Measurements from ENCODE around the gene FAAP100. TPM values are rescaled to one million over a fixed set of nuclear protein-coding genes. Genes with fewer than 3 reads are reported as not detected.

FAAP100 gene
- total and polyA plus RNA-seq, 7 donors = 11.6 to 16.3 (median 12.6) TPM

DNA sequence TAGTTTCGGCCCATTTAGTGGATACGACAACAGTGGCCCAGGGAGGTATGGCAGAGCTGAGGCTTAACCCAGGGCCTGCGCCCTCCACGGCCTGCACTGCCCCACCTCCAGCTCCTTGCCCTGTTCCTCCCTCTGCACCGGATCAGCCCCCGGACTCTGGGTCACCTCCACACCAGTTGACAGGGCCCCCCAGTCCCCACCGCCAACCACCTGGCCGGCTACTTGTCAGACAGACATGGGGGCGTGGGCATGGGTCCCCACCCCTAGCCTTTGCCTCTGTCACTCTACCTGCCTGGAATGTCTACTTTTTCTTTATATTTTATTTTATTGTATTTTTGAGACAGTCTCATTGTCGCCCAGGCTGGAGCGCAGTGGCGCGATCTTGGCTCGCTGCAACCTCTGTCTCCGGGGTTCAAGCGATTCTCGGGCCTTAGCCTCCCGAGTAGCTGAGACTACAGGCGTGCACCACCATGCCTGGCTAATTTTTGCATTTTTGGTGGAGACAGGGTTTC lies 36.6 kb downstream of the FAAP100 start:
- DNase-seq (peak; percentile 33 to 67), ATAC-seq (no peak)
- peak overlapping the region; percentile 86 for H3K4me3 ChIP-seq
- H3K36me3 ChIP-seq (ENCODE audit: insufficient read depth in 1 of 2, low read depth in 1 of 2) = peaks cover 6 to 16% of the 10 kb centered on the region in 2 donors
- peak overlapping the region; percentile 100 for H3K27ac ChIP-seq
- WGBS, 3 donors = 57 to 64% (median 61%) methylated on average over 19 of the region's 19 CpGs
- peaks cover 44% of the 10 kb centered on the region for H3K4me1 ChIP-seq
- intact Hi-C loops (cut with DNase I) = loop anchor here in 1 of 2 donors (5.0 kb wide), 1 partner anchor 37 kb away; the partner anchor contains the start of gene FAAP100
- no peak for TF ChIP-seq CTCF (IDR thresholded peaks at IDR 0.05)
- peaks cover 0 to 9% (median 4%) of the 10 kb centered on the region in 3 donors for H3K27me3 ChIP-seq (ENCODE audit: insufficient read depth in 3 of 3, low read length in 2 of 3)
- no peaks in the 10 kb centered on the region for H3K9me3 ChIP-seq

GRCh38 chr17:81514739-81515529 lies 37.2 kb downstream of the FAAP100 start:
- intact Hi-C loops (cut with DNase I) = loop anchor here in 1 of 2 donors (5.0 kb wide), 1 partner anchor 37 kb away; the partner anchor contains the start of gene FAAP100
- ATAC-seq = peak; percentile 40 to 61 (median 56)
- Histone ChIP-seq H3K36me3 (ENCODE audit: insufficient read depth in 1 of 2, low read depth in 1 of 2) (peaks cover 11 to 22% of the 10 kb centered on the region in 2 donors), H3K9me3 (no peaks in the 10 kb centered on the region), H3K27me3 (ENCODE audit: insufficient read depth in 3 of 3, low read length in 2 of 3) (peaks cover 0 to 9% (median 4%) of the 10 kb centered on the region in 3 donors), H3K4me1 (peaks cover 41% of the 10 kb centered on the region), H3K4me3 (peak overlapping the region; percentile 86), H3K27ac (peak overlapping the region; percentile 100)
- DNase-seq = peak; percentile 82 to 89
- WGBS, 3 donors = 1% methylated on average over 16 to 82 of the region's 82 CpGs
- no peak for TF ChIP-seq CTCF (IDR thresholded peaks at IDR 0.05)

DNA sequence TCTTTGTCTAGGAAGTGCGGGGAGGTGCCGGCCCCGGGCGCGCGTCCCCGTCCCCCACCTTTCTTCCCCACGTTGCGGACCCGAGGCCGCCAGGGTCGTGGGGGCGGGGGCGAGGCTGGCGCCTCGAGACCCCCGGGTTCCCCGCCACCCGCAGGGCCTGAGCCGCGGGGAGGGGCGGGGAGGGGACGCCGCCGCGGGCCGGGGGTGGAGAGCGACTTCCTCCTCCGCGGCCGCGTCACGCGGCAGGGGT lies 37.7 kb downstream of the FAAP100 start:
- Histone ChIP-seq H3K36me3 (ENCODE audit: insufficient read depth in 1 of 2, low read depth in 1 of 2) (peaks cover 11 to 28% of the 10 kb centered on the region in 2 donors), H3K27me3 (ENCODE audit: insufficient read depth in 3 of 3, low read length in 2 of 3) (peaks cover 0 to 6% (median 2%) of the 10 kb centered on the region in 3 donors), H3K9me3 (no peaks in the 10 kb centered on the region), H3K27ac (peak overlapping the region; percentile 100), H3K4me1 (peaks cover 37% of the 10 kb centered on the region), H3K4me3 (peak overlapping the region; percentile 86)
- ATAC-seq = peak in 1 of 4 donors; percentile 0
- intact Hi-C loops (cut with DNase I) = no loop called here
- 0 to 1% (median 0%) methylated on average over 1 to 34 of the region's 34 CpGs for WGBS, 3 donors
- DNase-seq = no peak
- TF ChIP-seq CTCF (IDR thresholded peaks at IDR 0.05) = no peak

GRCh38 chr17:81513753-81514488 lies 38.2 kb downstream of the FAAP100 start:
- intact Hi-C loops (cut with DNase I) = loop anchor here (2.0 kb wide), 2 partner anchors 119 to 121 kb away; partner anchors contain the start of gene BAHCC1 (in 1 of the 2)

More at GRCh38 chr17:81513753-81514488, 38.2 kb downstream of the FAAP100 start:
- peak overlapping the region; percentile 100 for H3K27ac ChIP-seq
- peaks cover 34% of the 10 kb centered on the region for H3K4me1 ChIP-seq
- peak overlapping the region; percentile 86 for H3K4me3 ChIP-seq
- ATAC-seq (peak; percentile 23 to 60 (median 35)), DNase-seq (peak; percentile 74 to 88)
- no peak for TF ChIP-seq CTCF (IDR thresholded peaks at IDR 0.05)
- no peaks in the 10 kb centered on the region for H3K9me3 ChIP-seq
- H3K27me3 ChIP-seq (ENCODE audit: insufficient read depth in 3 of 3, low read length in 2 of 3) = peaks cover 0 to 2% (median 1%) of the 10 kb centered on the region in 3 donors
- peaks cover 11 to 33% of the 10 kb centered on the region in 2 donors for H3K36me3 ChIP-seq (ENCODE audit: insufficient read depth in 1 of 2, low read depth in 1 of 2)
- WGBS, 3 donors = 1% methylated on average over 49 to 64 of the region's 64 CpGs

All from psoas muscle (tissue), 8 donors.